Esophagus squamous epithelium (tissue), 5 donors: Measurements from ENCODE around the gene SLC12A2. TPM values are rescaled to one million over a fixed set of nuclear protein-coding genes. Genes with fewer than 3 reads are reported as not detected.

Source experiments
- DNase-seq: peaks from one replicate; lab custom pipeline; 2025; lab: John Stamatoyannopoulos, UW
- H3K27ac ChIP-seq, 4 donors: fragments of 200-600 bp; sonication (generic); one replicate each; pipeline ENCODE4 v1.5.1; 2016 to 2019; ENCODE audit warnings: mild to moderate bottlenecking in 1 of 4
- H3K27me3 ChIP-seq, 4 donors: fragments of 200-600 bp; sonication (generic); 1 replicate in 3 of 4; 2 replicates in 1 of 4; pipeline versions ENCODE4 v1.5.1 to v1.6.0; 2017 to 2021; ENCODE audit warnings: antibody characterized with exemption in 1 of 4
- H3K36me3 ChIP-seq, 3 donors: fragments of 200-600 bp; sonication (generic); one replicate each; pipeline ENCODE4 v1.5.1; 2016 to 2019
- H3K4me1 ChIP-seq, 3 donors: fragments of 200-600 bp; sonication (generic); one replicate each; pipeline ENCODE4 v1.5.1; 2017 to 2019
- H3K4me3 ChIP-seq, 4 donors: fragments of 200-600 bp; sonication (generic); 1 replicate in 3 of 4; 2 replicates in 1 of 4; pipeline ENCODE4 v1.5.1; 2016 to 2019; ENCODE audit warnings: mild to moderate bottlenecking in 2 of 4, moderate library complexity in 1 of 4
- H3K9me3 ChIP-seq, 3 donors: fragments of 200-600 bp; sonication (generic); one replicate each; pipeline ENCODE4 v1.5.1; 2016 to 2019
- POLR2A ChIP-seq, 4 donors: fragments of 450-650 bp; IDR thresholded peaks; one replicate each; pipeline ENCODE4 v1.6.1; 2017; ENCODE audit warnings: antibody characterized with exemption in 4 of 4, mild to moderate bottlenecking in 4 of 4, moderate library complexity in 3 of 4
- WGBS, 2 donors: methylation state at CpG; one replicate each; pipeline ENCODE4 v1.1.5; 2018; 5-methylcytosine and 5-hydroxymethylcytosine counted together
- intact Hi-C: fragments of 100-400 bp; cut with DNase I; formaldehyde crosslinking; loops from one replicate; pipeline ENCODE4 v1.15.0; 2022
- total RNA-seq, 4 donors: library from RNA; depleted of rRNA; stranded (reverse); fragments of >200 nt; gene quantifications; one replicate each; pipeline ENCODE4 v1.1.0, GENCODE V29; 2016
- TF ChIP-seq, protein P1 (sequence below), 6 experiments: fragments of 450-650 bp in 4 of 6; fragments of 200-600 bp in 2 of 6; sonication (generic) in 2 of 6; IDR thresholded peaks; one replicate each; pipeline ENCODE4 v1.5.1; 2016 to 2019; ENCODE audit warnings: antibody characterized with exemption in 6 of 6, mild to moderate bottlenecking in 4 of 6, moderate library complexity in 4 of 6
- donor health status: DM: yes; HTN: yes; CAD: no.

The SLC12A2 gene
- total RNA-seq, 4 donors from 2014 or later, result 8.9 to 20.1 (median 20.0) TPM

DNA sequence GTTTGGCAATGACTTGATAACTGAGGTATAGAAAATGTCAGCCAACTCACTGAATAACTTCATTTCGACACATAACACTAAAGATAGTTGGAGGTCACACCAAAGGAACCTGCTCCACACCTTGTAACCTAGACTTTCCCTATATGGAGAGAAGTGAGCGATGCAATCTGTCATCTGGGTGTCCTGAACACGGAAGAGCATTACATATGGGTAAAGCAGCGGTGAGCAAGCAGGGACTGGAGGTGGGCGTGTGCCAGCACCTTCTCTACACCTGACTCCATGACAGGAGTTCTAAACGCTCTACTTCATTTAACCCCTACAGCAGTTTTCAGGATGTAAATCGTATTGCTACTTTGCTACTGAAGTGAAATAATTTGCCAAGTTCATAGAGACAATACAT lies 152.8 kb downstream of the SLC12A2 start:
- no peak for TF ChIP-seq POLR2A (IDR thresholded peaks at IDR 0.05)
- TF ChIP-seq, protein P1, sequence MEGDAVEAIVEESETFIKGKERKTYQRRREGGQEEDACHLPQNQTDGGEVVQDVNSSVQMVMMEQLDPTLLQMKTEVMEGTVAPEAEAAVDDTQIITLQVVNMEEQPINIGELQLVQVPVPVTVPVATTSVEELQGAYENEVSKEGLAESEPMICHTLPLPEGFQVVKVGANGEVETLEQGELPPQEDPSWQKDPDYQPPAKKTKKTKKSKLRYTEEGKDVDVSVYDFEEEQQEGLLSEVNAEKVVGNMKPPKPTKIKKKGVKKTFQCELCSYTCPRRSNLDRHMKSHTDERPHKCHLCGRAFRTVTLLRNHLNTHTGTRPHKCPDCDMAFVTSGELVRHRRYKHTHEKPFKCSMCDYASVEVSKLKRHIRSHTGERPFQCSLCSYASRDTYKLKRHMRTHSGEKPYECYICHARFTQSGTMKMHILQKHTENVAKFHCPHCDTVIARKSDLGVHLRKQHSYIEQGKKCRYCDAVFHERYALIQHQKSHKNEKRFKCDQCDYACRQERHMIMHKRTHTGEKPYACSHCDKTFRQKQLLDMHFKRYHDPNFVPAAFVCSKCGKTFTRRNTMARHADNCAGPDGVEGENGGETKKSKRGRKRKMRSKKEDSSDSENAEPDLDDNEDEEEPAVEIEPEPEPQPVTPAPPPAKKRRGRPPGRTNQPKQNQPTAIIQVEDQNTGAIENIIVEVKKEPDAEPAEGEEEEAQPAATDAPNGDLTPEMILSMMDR (IDR thresholded peaks at IDR 0.05), result no peak
- WGBS, 2 donors, result 49 to 52% methylated on average over 7 of the region's 7 CpGs
- H3K36me3 ChIP-seq, result no peaks in the 10 kb centered on the region
- peaks cover 0 to 8% (median 0%) of the 10 kb centered on the region in 4 donors for H3K27me3 ChIP-seq
- no peak overlapping the region for H3K4me3 ChIP-seq
- DNase-seq, result no peak
- no peak overlapping the region for H3K27ac ChIP-seq
- intact Hi-C loops, result no loop called here
- H3K9me3 ChIP-seq, result no peaks in the 10 kb centered on the region
- peaks cover 0 to 20% (median 0%) of the 10 kb centered on the region in 3 donors for H3K4me1 ChIP-seq

DNA sequence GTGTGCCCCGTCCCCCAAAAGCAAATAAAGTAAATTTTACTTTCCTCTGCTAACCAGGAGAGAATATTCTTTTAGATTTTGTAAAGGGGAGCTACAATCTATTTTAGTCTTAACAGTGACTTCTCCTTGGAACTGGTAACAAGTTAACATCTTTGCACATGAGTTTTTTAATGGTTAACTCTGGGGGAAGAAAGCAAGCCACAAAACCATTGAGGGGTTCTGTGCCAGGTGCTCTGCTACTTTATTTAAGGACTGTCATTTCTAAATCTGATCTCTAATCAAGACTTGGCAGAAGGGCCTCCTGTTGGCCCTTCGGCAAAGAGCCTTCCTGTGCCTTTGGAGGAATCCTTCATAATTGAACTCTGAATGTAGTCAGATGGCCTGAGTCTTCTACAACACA lies 153.4 kb downstream of the SLC12A2 start:
- intact Hi-C loops, result no loop called here
- no peak for TF ChIP-seq POLR2A (IDR thresholded peaks at IDR 0.05)
- TF ChIP-seq, protein P1 (IDR thresholded peaks at IDR 0.05), result no peak
- Histone ChIP-seq H3K9me3 (no peaks in the 10 kb centered on the region), H3K4me1 (peaks cover 0 to 20% (median 0%) of the 10 kb centered on the region in 3 donors), H3K36me3 (no peaks in the 10 kb centered on the region), H3K27me3 (peaks cover 0 to 8% (median 0%) of the 10 kb centered on the region in 4 donors), H3K4me3 (no peak overlapping the region), H3K27ac (no peak overlapping the region)
- no peak for DNase-seq
- 64 to 66% methylated on average over 2 of the region's 2 CpGs for WGBS, 2 donors

DNA sequence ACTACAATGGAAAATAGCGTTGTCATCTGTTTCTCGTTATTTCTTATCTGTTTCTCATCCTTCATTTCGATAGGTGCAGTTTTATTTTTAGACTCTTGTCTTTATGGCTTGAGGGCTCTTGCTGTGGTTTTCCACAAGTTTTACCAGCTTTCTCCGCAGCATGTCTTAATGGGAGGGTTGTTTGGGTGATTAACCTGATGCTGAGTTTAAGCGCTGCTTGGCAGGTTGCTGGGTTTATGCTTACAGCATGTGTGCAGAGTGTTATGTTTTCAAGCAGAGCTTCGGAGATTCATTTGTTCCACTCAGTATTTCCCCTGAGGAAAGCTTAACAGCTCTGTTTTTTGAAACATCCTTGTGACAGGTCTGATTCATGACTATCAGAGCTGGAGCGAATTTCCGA lies 154.0 kb downstream of the SLC12A2 start:
- H3K36me3 ChIP-seq, result no peaks in the 10 kb centered on the region
- no peak for DNase-seq
- no peak overlapping the region for H3K4me3 ChIP-seq
- intact Hi-C loops, result no loop called here
- no peaks in the 10 kb centered on the region for H3K9me3 ChIP-seq
- WGBS, 2 donors, result 23 to 24% methylated on average over 8 of the region's 8 CpGs
- H3K27me3 ChIP-seq, result peaks cover 0 to 8% (median 0%) of the 10 kb centered on the region in 4 donors
- H3K27ac ChIP-seq, result no peak overlapping the region
- H3K4me1 ChIP-seq, result peaks cover 0 to 20% (median 0%) of the 10 kb centered on the region in 3 donors
- no peak for TF ChIP-seq POLR2A (IDR thresholded peaks at IDR 0.05)
- TF ChIP-seq, protein P1 (IDR thresholded peaks at IDR 0.05), result no peak
